Astrocyte of the spinal cord (primary cell): ENCODE measurements around the gene FRMD1.

Source experiments
- DNase-seq: peaks from one replicate; pipeline ENCODE4 v3.0.0; 2011; ENCODE audit warnings: low read depth, low spot score
- H3K4me3 ChIP-seq: 2 replicates; pipeline ENCODE4 v1.5.1; 2011; ENCODE audit warnings: low read depth, mild to moderate bottlenecking, low read length, moderate library complexity
- in situ Hi-C: cut with HindIII; loops from 2 replicates; pipeline ENCODE4 v1.10.0; 2017; ENCODE audit warnings: low sequenced_read_pairs
- TF ChIP-seq, protein P1 (sequence below): IDR thresholded peaks from 2 replicates; pipeline ENCODE4 v1.5.1; 2012; ENCODE audit warnings: low read depth, mild to moderate bottlenecking, low read length, inconsistent platforms

The FRMD1 gene

DNA sequence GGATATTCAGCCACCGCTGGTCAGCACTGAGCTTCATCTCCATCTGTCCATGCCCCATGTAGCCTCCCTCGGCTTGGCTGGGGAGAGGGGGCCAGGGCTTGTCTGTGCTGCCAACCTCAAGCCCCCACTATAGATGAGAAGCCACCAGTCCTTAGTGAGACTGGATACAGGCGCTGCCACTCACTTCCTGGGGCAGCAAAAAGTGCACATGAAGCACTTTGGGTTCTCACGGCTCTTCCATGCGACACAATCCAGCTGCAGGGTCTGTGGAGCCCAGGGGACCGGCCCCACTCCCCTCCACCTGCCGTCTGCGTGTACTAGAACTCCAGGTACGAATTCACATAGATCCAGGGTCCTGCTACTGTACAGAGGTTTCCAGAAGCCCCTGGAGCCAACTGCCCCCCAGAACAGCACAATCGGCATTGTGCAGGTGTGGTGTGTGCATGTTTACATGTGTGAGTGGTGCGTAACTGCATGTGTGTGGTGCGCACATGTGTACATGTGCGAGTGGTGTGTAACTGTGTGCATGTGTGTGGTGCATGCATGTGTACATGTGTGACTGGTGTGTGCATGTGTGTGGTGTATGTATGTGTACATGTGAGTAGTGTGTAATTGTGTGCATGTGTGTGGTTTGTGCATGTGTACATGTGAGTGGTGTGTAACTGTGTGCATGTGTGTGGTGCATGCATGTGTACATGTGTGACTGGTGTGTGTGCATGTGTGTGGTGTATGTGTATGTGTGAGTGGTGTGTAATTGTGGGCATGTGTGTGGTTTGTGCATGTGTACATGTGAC, 4.9 kb downstream of the FRMD1 start:
- TF ChIP-seq, protein P1, sequence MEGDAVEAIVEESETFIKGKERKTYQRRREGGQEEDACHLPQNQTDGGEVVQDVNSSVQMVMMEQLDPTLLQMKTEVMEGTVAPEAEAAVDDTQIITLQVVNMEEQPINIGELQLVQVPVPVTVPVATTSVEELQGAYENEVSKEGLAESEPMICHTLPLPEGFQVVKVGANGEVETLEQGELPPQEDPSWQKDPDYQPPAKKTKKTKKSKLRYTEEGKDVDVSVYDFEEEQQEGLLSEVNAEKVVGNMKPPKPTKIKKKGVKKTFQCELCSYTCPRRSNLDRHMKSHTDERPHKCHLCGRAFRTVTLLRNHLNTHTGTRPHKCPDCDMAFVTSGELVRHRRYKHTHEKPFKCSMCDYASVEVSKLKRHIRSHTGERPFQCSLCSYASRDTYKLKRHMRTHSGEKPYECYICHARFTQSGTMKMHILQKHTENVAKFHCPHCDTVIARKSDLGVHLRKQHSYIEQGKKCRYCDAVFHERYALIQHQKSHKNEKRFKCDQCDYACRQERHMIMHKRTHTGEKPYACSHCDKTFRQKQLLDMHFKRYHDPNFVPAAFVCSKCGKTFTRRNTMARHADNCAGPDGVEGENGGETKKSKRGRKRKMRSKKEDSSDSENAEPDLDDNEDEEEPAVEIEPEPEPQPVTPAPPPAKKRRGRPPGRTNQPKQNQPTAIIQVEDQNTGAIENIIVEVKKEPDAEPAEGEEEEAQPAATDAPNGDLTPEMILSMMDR, result no peak
- in situ Hi-C loops, result no loop called here
- DNase-seq, result no peak
- no peak overlapping the region for H3K4me3 ChIP-seq

DNA sequence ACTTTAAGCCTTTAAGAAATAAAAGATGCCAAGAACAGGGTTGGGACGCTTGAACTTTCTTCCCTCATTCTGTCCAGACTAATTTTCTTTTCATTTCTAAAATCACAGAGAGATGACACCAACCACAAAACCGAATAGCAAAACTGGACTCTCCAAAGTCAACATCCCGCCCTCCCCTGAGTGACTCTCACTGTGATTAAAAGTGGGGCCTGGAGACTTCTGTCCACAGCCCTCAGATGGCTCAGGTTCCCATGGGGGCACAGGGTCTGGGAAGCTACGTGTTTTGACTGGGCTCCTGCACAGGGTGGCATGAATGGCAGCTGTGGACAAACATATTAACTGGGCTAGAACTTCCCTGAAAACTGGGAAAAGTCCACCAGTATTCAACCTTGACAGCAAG, 6.3 kb downstream of the FRMD1 start:
- DNase-seq, result no peak
- H3K4me3 ChIP-seq, result no peak overlapping the region
- TF ChIP-seq, protein P1, result no peak
- in situ Hi-C loops, result no loop called here

DNA sequence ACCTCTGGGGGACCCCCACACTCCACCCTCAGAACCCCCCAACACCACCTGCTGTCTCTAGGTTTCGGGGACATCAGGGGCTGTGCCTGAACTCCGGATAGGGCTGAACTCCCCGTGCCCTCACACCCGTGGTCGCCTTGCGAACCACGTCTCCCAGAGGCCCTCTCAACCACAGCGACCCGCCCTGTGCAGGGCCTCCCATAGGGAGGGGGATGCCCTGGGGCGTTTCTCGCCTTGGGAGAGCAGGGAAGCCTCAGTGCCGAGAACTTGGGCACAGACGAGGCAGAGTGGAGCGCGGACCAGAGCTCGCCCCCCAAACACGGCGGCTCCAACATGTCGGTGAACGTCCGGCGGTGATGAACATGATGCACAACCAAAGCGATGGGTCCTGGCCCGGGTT, 6.8 kb downstream of the FRMD1 start:
- DNase-seq, result no peak
- TF ChIP-seq, protein P1, result no peak
- no peak overlapping the region for H3K4me3 ChIP-seq
- in situ Hi-C loops, result no loop called here

DNA sequence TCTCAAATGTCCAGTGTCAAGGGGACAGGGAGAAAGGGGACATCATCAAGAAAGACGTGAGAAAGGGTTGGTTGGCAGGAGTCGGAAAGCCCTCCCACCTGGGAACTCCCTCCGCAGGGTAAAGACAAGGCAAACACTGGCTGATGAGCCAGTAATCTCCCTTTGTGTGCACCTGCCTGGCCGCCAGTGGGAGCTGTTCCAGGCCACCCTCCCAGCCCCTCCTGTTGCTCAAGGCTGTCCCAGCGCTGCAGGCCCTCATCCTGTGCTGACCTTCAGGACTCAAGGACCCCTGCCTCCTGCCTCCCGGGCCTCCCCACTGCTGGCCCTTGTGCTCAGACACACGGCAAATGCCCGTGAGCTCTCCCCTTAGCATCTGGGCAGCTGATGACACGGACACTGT, 7.4 kb downstream of the FRMD1 start:
- DNase-seq, result no peak
- in situ Hi-C loops, result no loop called here
- TF ChIP-seq, protein P1, result no peak
- H3K4me3 ChIP-seq, result no peak overlapping the region

DNA sequence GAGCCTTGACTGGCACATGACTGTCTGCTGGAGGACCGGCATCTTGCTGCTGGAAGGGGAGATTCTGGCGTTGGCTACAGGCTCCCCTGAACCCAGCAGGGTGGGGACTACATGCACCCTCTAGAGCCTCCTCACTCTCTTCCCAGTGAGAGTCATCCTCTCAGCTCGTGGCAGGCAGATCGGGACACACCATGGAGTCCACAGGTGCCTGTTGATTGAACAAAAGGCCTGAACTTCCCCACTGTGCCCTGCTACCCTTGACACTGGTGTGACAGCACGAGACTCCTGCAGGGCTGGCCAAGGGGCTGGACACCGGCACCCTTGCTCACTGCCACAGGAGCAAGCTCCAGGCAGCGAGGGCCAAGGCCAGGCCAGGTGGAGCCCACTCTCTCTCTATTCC, 8.2 kb downstream of the FRMD1 start:
- no peak overlapping the region for H3K4me3 ChIP-seq
- in situ Hi-C loops, result no loop called here
- TF ChIP-seq, protein P1, result no peak
- no peak for DNase-seq

DNA sequence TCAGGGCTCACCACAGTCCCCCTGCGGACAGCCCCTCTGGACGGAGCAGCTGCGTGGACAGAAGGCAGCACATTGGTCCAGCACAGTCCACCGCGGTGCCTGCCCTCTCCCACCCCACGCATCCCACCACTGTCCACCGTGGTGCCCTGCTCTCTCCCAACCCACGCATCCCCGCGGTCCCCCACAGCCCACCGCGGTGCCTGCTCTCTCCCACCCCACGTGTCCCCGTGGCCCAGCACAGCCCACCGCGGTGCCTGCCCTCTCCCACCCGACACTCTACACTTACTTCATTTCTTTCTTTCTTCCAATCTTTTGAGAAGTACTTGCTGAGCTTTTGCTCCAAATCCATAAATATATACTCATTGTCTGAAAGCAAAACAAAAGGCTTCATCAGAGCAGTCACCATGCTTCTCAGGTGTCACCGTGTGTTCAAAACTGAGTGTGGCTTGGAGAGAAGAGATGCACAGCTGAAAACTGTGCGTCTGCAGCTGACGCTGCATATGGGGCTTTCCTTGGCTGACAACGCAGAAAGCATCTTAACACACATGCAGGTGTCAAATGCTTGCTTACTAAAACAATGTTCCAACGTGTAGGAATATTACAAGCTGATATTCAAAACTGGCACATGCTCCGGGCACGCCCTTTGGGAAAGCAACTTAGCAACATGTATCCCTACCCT, 11.8 kb downstream of the FRMD1 start:
- in situ Hi-C loops, result no loop called here
- DNase-seq, result no peak
- no peak overlapping the region for H3K4me3 ChIP-seq
- TF ChIP-seq, protein P1, result no peak
